Measurements from ENCODE around the gene MED6. TPM values are rescaled to one million over a fixed set of nuclear protein-coding genes. Genes with fewer than 3 reads are reported as not detected.

Gene MED6
- total RNA-seq, 2 experiments from 2014 or later, result 39.7 to 47.1 TPM

DNA sequence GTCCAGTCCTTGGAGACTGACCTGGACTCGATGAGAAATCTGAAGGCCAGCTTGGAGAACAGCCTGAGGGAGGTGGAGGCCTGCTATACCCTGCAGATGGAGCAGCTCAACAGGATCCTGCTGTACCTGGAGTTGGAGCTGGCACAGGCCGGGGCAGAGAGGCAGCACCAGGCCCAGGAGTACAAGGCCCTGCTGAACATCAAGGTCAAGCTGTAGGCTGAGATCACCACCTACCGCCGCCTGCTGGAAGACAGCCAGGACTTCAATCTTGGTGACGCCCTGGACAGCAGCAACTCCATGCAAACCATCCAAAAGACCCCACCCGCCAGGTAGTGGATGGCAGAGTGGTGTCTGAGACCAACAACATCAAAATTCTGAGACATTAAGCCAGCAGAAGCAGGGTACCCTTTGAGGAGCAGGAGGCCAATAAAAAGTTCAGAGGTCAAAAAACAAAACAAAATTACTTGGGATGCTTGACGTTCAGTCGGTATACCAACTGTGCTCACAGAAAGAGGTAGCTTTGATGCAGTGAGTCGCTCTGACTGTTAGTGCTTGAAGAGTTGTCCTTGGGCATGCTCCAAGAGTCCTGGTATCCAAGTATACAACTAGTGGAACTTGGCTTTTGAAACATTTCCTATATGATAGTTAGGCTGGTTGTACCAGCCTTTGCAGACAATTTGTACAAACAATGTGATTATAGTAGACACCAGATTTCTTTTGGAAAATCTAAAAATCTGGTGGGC, 4.8 kb downstream of the MED6 start:
- intact Hi-C loops (cut with micrococcal nuclease), result no loop called here
- POLR2A ChIA-PET, result no interaction called here

DNA sequence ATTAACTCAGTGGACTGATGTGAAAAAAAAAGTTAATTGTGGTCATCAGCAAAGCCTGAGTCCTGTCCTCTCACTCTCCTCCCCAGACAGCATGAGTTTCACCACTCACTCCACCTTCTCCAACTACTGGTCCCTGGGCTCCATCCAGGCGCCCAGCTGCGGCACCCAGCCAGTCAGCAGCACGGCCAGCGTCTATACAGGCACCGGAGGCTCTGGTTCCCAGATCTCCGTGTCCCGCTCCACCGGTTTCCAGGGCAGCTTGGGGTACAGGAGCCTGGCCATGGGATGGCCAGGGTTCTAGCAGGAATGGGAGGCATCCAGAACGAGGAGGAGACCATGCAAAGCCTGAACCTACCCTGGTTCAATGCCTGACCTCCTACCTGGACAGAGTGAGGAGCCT, 6.0 kb downstream of the MED6 start:
- POLR2A ChIA-PET, result no interaction called here
- CTCF ChIA-PET, result no interaction called here
- Mint-ChIP-seq H3K4me3 (no peak overlapping the region), H3K36me3 (peaks cover 34% of the 10 kb centered on the region), H3K4me1 (ENCODE audit: low read depth) (peaks cover 14% of the 10 kb centered on the region), H3K9me3 (no peaks in the 10 kb centered on the region), H3K27ac (no peak overlapping the region), H3K27me3 (no peaks in the 10 kb centered on the region)
- intact Hi-C loops (cut with micrococcal nuclease), result no loop called here
- DNase-seq, result no peak

More for the DNA sequence above, 4.8 kb downstream of the MED6 start:
- Mint-ChIP-seq H3K27ac (no peak overlapping the region), H3K4me1 (ENCODE audit: low read depth) (peaks cover 23% of the 10 kb centered on the region), H3K36me3 (peaks cover 29% of the 10 kb centered on the region), H3K4me3 (no peak overlapping the region), H3K9me3 (no peaks in the 10 kb centered on the region), H3K27me3 (no peaks in the 10 kb centered on the region)
- CTCF ChIA-PET, result no interaction called here
- no peak for DNase-seq

DNA sequence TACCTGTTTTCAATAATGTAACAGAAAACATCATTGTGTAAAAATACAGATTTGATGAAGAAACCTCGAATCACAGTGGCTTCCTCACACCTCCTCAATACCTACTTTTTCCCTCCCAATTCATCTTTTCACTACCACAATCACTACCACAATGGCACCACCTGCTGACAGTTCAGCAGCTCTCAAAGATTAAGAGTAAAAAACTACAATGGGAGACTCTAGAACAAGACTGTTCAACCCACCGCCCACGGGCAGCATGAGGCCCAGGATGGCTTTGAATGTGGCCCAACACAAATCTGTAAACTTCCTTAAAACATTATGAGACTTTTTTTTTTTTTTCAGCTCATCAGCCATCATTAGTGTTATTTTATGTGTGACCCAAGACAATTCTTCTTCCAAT, 15.2 kb downstream of the MED6 start:
- Mint-ChIP-seq H3K36me3 (peaks cover 36% of the 10 kb centered on the region), H3K27ac (no peak overlapping the region), H3K4me1 (ENCODE audit: low read depth) (peaks cover 2% of the 10 kb centered on the region), H3K4me3 (no peak overlapping the region), H3K27me3 (no peaks in the 10 kb centered on the region), H3K9me3 (no peaks in the 10 kb centered on the region)
- POLR2A ChIA-PET, result no interaction called here
- CTCF ChIA-PET, result interaction anchor here (1.1 kb wide), 1 partner anchor 20 kb away, joined by 4 read pairs; no protein-coding TSS in a partner anchor
- DNase-seq, result peak; percentile 44
- intact Hi-C loops (cut with micrococcal nuclease), result no loop called here

DNA sequence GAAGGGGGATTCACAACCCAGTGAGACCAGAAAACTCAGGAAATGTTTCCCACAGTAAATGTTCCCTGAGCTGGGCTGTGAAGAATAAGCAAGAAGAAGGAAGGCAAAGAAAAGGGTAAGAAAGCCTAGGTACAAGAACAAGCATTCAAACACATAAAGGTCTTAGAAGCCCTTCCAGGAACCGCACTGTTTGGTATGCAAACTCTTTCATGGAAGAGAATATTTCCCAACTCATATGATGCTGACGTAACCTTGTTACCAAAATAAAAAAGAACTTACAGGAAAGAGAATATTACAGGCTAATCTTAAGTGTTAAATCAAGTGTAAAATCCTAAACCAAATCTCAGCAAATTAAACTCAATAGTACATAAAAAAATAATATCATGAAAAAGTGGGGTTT, 23.6 kb downstream of the MED6 start:
- peaks cover 28% of the 10 kb centered on the region for H3K36me3 Mint-ChIP-seq
- intact Hi-C loops (cut with micrococcal nuclease), result no loop called here
- no peaks in the 10 kb centered on the region for H3K27me3 Mint-ChIP-seq
- POLR2A ChIA-PET, result no interaction called here
- no peak for DNase-seq
- CTCF ChIA-PET, result interaction anchor here (1.9 kb wide), 1 partner anchor 9 kb away, joined by 6 read pairs; no protein-coding TSS in a partner anchor
- H3K9me3 Mint-ChIP-seq, result peaks cover 1% of the 10 kb centered on the region
- no peak overlapping the region for H3K27ac Mint-ChIP-seq
- H3K4me1 Mint-ChIP-seq (ENCODE audit: low read depth), result peaks cover 2% of the 10 kb centered on the region
- no peak overlapping the region for H3K4me3 Mint-ChIP-seq

DNA sequence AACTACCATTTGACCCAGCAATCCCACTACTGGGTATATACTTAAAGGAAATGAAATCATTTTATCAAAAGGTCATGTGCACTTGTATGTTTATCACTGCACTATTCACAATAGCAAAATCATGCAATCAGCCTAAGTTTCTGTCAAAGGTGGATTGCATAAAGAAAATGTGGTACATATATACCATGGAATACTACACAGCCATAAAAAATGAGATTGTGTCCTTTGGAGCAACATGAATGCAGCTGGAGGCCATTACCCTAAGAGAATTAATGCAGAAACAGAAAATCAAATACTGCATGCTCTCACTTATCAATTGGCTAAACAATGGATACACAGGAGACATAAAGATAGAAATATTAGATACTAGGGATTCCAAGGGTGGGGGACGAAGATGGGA, 27.4 kb downstream of the MED6 start:
- peaks cover 31% of the 10 kb centered on the region for H3K36me3 Mint-ChIP-seq
- no peak for DNase-seq
- peaks cover 8% of the 10 kb centered on the region for H3K9me3 Mint-ChIP-seq
- intact Hi-C loops (cut with micrococcal nuclease), result no loop called here
- no peak overlapping the region for H3K4me3 Mint-ChIP-seq
- ChIA-PET POLR2A (no interaction called here), CTCF (no interaction called here)
- H3K27ac Mint-ChIP-seq, result no peak overlapping the region
- H3K4me1 Mint-ChIP-seq (ENCODE audit: low read depth), result peaks cover 14% of the 10 kb centered on the region
- no peaks in the 10 kb centered on the region for H3K27me3 Mint-ChIP-seq

DNA sequence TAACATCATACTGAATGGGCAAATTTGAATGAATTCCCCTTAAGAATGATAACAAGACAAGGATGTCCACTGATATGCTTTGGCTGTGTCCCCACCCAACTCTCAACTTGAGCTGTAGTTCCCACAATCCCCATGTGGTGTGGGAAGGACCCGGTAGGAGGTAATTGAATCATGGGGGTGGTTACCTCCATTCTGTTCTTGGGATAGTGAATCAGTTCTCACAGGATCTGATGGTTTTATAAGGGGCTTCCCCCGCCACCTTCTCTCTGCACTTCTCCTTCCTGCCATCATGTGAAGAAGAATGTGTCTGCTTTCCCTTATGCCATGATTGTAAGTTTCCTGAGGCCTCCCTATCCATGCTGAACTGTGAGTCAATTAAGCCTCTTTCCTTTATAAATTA, 29.3 kb downstream of the MED6 start:
- Mint-ChIP-seq H3K27ac (no peak overlapping the region), H3K27me3 (no peaks in the 10 kb centered on the region), H3K9me3 (peaks cover 11% of the 10 kb centered on the region), H3K4me1 (ENCODE audit: low read depth) (peaks cover 14% of the 10 kb centered on the region), H3K36me3 (peaks cover 43% of the 10 kb centered on the region), H3K4me3 (no peak overlapping the region)
- intact Hi-C loops (cut with micrococcal nuclease), result no loop called here
- DNase-seq, result no peak
- ChIA-PET CTCF (no interaction called here), POLR2A (no interaction called here)

DNA sequence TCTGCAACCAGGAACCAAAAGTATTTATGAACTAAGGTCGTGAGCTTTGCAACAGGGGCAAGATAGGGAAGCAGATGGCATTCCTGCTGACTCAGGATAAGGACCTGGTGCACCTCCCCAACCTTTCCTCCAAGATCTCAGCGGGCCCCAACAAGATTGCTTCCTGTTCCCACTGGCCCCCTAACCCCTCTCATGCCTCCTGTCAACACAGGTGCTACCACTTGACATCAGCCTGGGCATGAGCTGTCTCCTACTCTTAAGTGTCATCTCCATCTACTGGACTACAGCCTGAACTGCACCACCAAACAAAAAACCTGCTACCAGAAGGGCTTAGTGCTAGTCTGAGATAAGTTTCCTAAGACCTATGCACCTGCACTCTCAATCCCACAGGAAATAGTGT, 32.7 kb downstream of the MED6 start:
- CTCF ChIA-PET, result interaction anchor here (0.7 to 2.0 kb wide), 4 partner anchors 9 to 481 kb away, joined by 3 to 8 read pairs (median 6); no protein-coding TSS in a partner anchor
- peaks cover 66% of the 10 kb centered on the region for H3K36me3 Mint-ChIP-seq

DNA sequence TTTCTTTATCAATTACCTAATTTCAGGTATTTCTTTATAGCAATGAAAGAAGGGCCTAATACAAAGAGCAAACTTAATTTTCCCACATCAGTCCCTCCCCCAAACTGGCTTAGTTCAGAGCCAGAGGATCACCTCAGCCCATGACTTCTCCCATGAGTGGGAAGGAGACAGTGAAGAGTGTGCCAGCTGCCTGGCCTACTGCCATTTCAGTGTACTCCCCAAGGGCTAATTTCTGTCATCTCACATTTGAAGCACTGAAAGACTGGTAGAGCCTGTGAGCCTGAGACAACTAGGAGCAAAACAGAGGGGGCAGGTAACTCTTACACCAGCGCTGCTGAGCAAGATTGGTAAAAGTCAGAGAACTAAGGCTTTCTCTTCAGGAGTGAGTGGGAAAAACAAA, 36.6 kb downstream of the MED6 start:
- DNase-seq, result no peak
- POLR2A ChIA-PET, result interaction anchor here (0.7 kb wide), 1 partner anchor 70 kb away, joined by 3 read pairs; no protein-coding TSS in a partner anchor
- intact Hi-C loops (cut with micrococcal nuclease), result no loop called here

More for the DNA sequence above, 32.7 kb downstream of the MED6 start:
- Mint-ChIP-seq H3K27ac (no peak overlapping the region), H3K4me3 (no peak overlapping the region), H3K9me3 (peaks cover 22% of the 10 kb centered on the region), H3K4me1 (ENCODE audit: low read depth) (peaks cover 14% of the 10 kb centered on the region), H3K27me3 (no peaks in the 10 kb centered on the region)
- intact Hi-C loops (cut with micrococcal nuclease), result no loop called here
- DNase-seq, result peak; percentile 16
- POLR2A ChIA-PET, result no interaction called here

DNA sequence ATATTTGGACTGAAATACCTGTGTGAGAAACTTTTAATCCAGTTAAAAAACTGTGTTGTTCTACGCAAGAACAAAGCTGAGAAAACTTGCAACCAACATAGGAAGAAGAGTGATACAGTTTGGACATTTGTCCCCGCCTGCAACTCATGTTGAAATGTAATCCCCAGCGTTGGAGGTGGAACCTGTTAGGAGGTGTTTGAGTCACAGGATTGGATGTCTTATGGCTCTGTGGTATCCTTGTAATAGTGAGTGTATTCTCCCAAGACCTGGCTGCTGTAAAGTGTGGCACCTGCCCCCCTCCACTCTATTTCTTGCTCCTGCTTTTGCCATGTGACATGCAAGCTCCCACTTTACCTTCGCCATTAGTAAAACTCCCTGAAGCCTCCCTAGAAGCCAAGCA, 37.0 kb downstream of the MED6 start:
- H3K4me3 Mint-ChIP-seq, result no peak overlapping the region
- H3K9me3 Mint-ChIP-seq, result peaks cover 34% of the 10 kb centered on the region
- ChIA-PET POLR2A (no interaction called here), CTCF (no interaction called here)
- no peak overlapping the region for H3K27ac Mint-ChIP-seq
- peaks cover 70% of the 10 kb centered on the region for H3K36me3 Mint-ChIP-seq
- DNase-seq, result no peak
- intact Hi-C loops (cut with micrococcal nuclease), result no loop called here
- no peaks in the 10 kb centered on the region for H3K27me3 Mint-ChIP-seq
- H3K4me1 Mint-ChIP-seq (ENCODE audit: low read depth), result no peaks in the 10 kb centered on the region

More for the DNA sequence above, 36.6 kb downstream of the MED6 start:
- CTCF ChIA-PET, result interaction anchor here (0.6 kb wide), 1 partner anchor 1002 kb away, joined by 3 read pairs; no protein-coding TSS in a partner anchor
- Mint-ChIP-seq H3K27ac (no peak overlapping the region), H3K36me3 (peaks cover 70% of the 10 kb centered on the region), H3K9me3 (peaks cover 34% of the 10 kb centered on the region), H3K4me1 (ENCODE audit: low read depth) (no peaks in the 10 kb centered on the region), H3K4me3 (no peak overlapping the region), H3K27me3 (no peaks in the 10 kb centered on the region)

DNA sequence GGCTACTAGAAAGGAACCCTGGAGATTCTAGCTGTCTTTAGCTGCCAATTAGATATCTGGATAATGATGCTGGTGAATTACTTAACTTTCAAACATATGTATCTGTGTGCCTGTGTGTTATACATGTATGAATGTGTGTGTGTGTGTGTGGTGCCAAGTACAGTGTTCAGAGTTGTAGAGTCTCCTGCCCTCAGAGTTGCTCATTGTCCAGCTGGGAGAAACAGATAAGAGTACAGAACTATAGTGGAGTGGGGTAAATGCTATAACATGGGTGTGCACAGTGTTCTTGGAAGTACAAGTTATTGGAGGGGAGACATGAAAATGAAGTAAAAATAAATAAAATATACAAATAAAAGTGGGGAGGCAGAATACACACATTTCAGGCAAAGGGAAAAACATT, 42.1 kb downstream of the MED6 start:
- Mint-ChIP-seq H3K4me3 (no peak overlapping the region), H3K27ac (no peak overlapping the region), H3K9me3 (peaks cover 21% of the 10 kb centered on the region), H3K4me1 (ENCODE audit: low read depth) (no peaks in the 10 kb centered on the region), H3K36me3 (peaks cover 34% of the 10 kb centered on the region), H3K27me3 (no peaks in the 10 kb centered on the region)
- DNase-seq, result no peak
- POLR2A ChIA-PET, result no interaction called here
- intact Hi-C loops (cut with micrococcal nuclease), result no loop called here
- CTCF ChIA-PET, result no interaction called here

DNA sequence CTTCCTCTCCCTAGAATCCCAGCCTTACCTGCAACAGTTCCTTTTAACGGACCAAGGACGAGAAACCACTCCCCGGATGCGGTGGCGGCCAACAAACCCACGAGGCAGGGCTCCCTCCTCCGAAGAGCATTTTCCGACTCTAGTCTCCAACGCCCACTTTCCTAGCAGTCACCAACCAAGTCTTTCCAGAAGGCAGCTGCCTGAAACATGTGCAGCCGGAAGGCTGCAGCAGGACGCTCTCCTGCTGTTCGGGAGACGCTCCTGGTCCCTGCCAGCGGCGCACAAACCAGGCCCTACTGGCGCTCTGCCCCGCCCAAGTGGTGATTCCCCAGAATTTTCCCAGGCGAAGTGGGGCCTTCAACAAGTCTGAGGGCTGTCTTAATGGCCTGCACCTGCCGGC, 44.6 kb downstream of the MED6 start:
- no peak overlapping the region for H3K27ac Mint-ChIP-seq
- H3K9me3 Mint-ChIP-seq, result peaks cover 3% of the 10 kb centered on the region
- ChIA-PET POLR2A (no interaction called here), CTCF (no interaction called here)
- H3K36me3 Mint-ChIP-seq, result peaks cover 9% of the 10 kb centered on the region
- intact Hi-C loops (cut with micrococcal nuclease), result no loop called here
- no peak for DNase-seq
- H3K27me3 Mint-ChIP-seq, result no peaks in the 10 kb centered on the region
- no peak overlapping the region for H3K4me3 Mint-ChIP-seq
- H3K4me1 Mint-ChIP-seq (ENCODE audit: low read depth), result no peaks in the 10 kb centered on the region

DNA sequence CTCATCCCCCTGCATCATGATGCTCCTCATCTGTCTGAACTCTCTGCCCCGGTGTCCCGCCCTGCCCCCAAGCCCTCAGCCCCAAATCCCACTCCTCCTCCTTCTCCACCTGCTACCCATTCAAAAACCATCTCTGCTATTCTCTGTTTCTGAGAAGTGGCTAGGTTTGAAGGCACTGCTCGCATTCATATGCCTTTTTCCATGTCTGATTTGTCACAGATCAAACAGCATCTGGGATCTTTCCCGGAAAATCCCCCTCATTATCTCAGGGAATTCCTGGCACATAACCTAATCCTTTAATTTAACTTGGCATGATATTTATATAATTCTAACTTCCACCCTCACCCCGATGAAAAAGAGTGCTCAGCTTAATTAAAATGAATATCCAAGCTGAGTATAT, 62.4 kb downstream of the MED6 start:
- intact Hi-C loops (cut with micrococcal nuclease), result no loop called here
- Mint-ChIP-seq H3K4me3 (no peak overlapping the region), H3K9me3 (peaks cover 3% of the 10 kb centered on the region), H3K36me3 (peaks cover 10% of the 10 kb centered on the region), H3K27me3 (no peaks in the 10 kb centered on the region), H3K4me1 (ENCODE audit: low read depth) (peaks cover 7% of the 10 kb centered on the region), H3K27ac (no peak overlapping the region)
- CTCF ChIA-PET, result interaction anchor here (0.7 kb wide), 1 partner anchor 447 kb away, joined by 3 read pairs; no protein-coding TSS in a partner anchor
- POLR2A ChIA-PET, result no interaction called here
- DNase-seq, result no peak

DNA sequence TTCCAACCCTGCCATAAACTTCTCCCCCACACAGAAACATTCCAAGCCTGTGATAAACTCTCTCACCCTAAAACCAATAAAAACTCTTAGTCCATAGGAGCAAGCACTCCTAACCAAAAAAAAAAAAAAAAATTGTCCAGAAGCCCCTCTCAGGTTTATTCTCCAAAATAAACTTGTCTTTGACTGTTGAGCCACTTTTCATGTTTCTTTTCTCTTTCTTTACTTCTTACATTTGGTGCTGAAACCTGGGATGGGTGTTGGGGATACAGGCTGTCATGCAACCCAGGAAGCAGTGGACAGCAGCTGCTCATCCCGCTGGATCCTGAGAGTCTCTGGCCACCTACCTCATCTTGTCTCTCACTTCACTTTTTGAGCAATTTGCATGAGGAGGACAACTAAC, 63.6 kb downstream of the MED6 start:
- ChIA-PET POLR2A (no interaction called here), CTCF (no interaction called here)
- Mint-ChIP-seq H3K4me3 (no peak overlapping the region), H3K4me1 (ENCODE audit: low read depth) (peaks cover 7% of the 10 kb centered on the region), H3K36me3 (peaks cover 18% of the 10 kb centered on the region), H3K9me3 (peaks cover 6% of the 10 kb centered on the region), H3K27me3 (no peaks in the 10 kb centered on the region), H3K27ac (no peak overlapping the region)
- no peak for DNase-seq
- intact Hi-C loops (cut with micrococcal nuclease), result no loop called here

Measured in activated CD4-positive, alpha-beta memory T cell treated with anti-CD3 and anti-CD28 coated beads for 36 hours (primary cell).